HCEC 1CT (cell line): Measurements from ENCODE around the gene CKMT2.

ENCODE experiments used
- DNase-seq: peaks from one replicate; pipeline ENCODE4 v3.0.0-alpha.2; 2017

CKMT2 gene

GRCh38 chr5:81219389-81219788 is 13.7 kb upstream of the CKMT2 start:
- DNase-seq = no peak

GRCh38 chr5:81222285-81222684 is 10.8 kb upstream of the CKMT2 start:
- DNase-seq = no peak

- no peak for DNase-seq
Measured at GRCh38 chr5:81225463-81225862, 7.7 kb upstream of the CKMT2 start.

GRCh38 chr5:81226286-81226685 is 6.8 kb upstream of the CKMT2 start:
- no peak for DNase-seq

- no peak for DNase-seq
Measured at GRCh38 chr5:81226949-81227348, 6.2 kb upstream of the CKMT2 start.

GRCh38 chr5:81228084-81228483 is 5.0 kb upstream of the CKMT2 start:
- no peak for DNase-seq

- no peak for DNase-seq
Measured at GRCh38 chr5:81230416-81230815, 2.7 kb upstream of the CKMT2 start.

- DNase-seq = no peak
Measured at GRCh38 chr5:81232464-81233079, 550 bp upstream of the CKMT2 start.

GRCh38 chr5:81234299-81234698 is 1.2 kb downstream of the CKMT2 start:
- DNase-seq = no peak

- DNase-seq = no peak
Measured at GRCh38 chr5:81234801-81235200, 1.7 kb downstream of the CKMT2 start.

- no peak for DNase-seq
Measured at GRCh38 chr5:81235287-81236072, 2.4 kb downstream of the CKMT2 start.

GRCh38 chr5:81238460-81238859 is 5.3 kb downstream of the CKMT2 start:
- no peak for DNase-seq

- no peak for DNase-seq
Measured at GRCh38 chr5:81239613-81240012, 6.5 kb downstream of the CKMT2 start.

- no peak for DNase-seq
Measured at GRCh38 chr5:81241001-81241400, 7.9 kb downstream of the CKMT2 start.

GRCh38 chr5:81241961-81242648 is 9.0 kb downstream of the CKMT2 start:
- DNase-seq = no peak

GRCh38 chr5:81242906-81243436 is 9.8 kb downstream of the CKMT2 start:
- no peak for DNase-seq

- no peak for DNase-seq
Measured at GRCh38 chr5:81244451-81244850, 11.3 kb downstream of the CKMT2 start.

GRCh38 chr5:81245871-81246235 is 12.7 kb downstream of the CKMT2 start:
- no peak for DNase-seq

GRCh38 chr5:81246697-81247096 is 13.6 kb downstream of the CKMT2 start:
- no peak for DNase-seq

GRCh38 chr5:81247441-81247972 is 14.4 kb downstream of the CKMT2 start:
- peak; percentile 36 for DNase-seq

GRCh38 chr5:81249240-81249639 is 16.1 kb downstream of the CKMT2 start:
- no peak for DNase-seq

- no peak for DNase-seq
Measured at GRCh38 chr5:81250004-81250403, 16.9 kb downstream of the CKMT2 start.

GRCh38 chr5:81251922-81252321 is 18.8 kb downstream of the CKMT2 start:
- DNase-seq = no peak

- DNase-seq = no peak
Measured at GRCh38 chr5:81252904-81253303, 19.8 kb downstream of the CKMT2 start.
